HFF-Myc (cell line): Measurements from ENCODE around the gene TMEM89.

ENCODE experiments used
- DNase-seq: peaks from one replicate; pipeline ENCODE4 v3.0.0-alpha.2; 2011; ENCODE audit warnings: low read depth; ENCODE audit errors: extremely low read depth
- H3K4me3 ChIP-seq: replicated peaks from 2 replicates; pipeline ENCODE4 v1.5.1; 2011; ENCODE audit warnings: low read depth, mild to moderate bottlenecking, control low read depth, low read length
- CTCF ChIP-seq: IDR thresholded peaks from 2 replicates; pipeline ENCODE4 v1.5.1; 2012; ENCODE audit warnings: mild to moderate bottlenecking, low read depth, low read length, control low read depth; ENCODE audit errors: missing control alignments

TMEM89 gene

GRCh38 chr3:48600711-48601621, 20.6 kb downstream of the TMEM89 start:
- no peak overlapping the region for H3K4me3 ChIP-seq
- no peak for TF ChIP-seq CTCF
- DNase-seq, result no peak

- no peak for TF ChIP-seq CTCF
- DNase-seq, result no peak
Measured at GRCh38 chr3:48599509-48600285, 21.9 kb downstream of the TMEM89 start.

GRCh38 chr3:48599077-48599501, 22.5 kb downstream of the TMEM89 start:
- H3K4me3 ChIP-seq, result peak overlapping the region; percentile 27
- TF ChIP-seq CTCF, result no peak

More at GRCh38 chr3:48599509-48600285, 21.9 kb downstream of the TMEM89 start:
- H3K4me3 ChIP-seq, result peak overlapping the region; percentile 27

GRCh38 chr3:48598323-48599076, 23.1 kb downstream of the TMEM89 start:
- DNase-seq, result peak; percentile 97
- no peak for TF ChIP-seq CTCF
- peak overlapping the region; percentile 27 for H3K4me3 ChIP-seq

More at GRCh38 chr3:48599077-48599501, 22.5 kb downstream of the TMEM89 start:
- no peak for DNase-seq

GRCh38 chr3:48597408-48597800, 24.2 kb downstream of the TMEM89 start:
- TF ChIP-seq CTCF, result no peak
- DNase-seq, result no peak
- H3K4me3 ChIP-seq, result no peak overlapping the region

GRCh38 chr3:48596676-48597407, 24.7 kb downstream of the TMEM89 start:
- no peak for TF ChIP-seq CTCF
- DNase-seq, result no peak
- H3K4me3 ChIP-seq, result no peak overlapping the region
